Effector memory CD4-positive, alpha-beta T cell (primary cell): ENCODE results near the gene SETD6.

Experiments
- DNase-seq, 3 donors: peaks; one replicate each; pipeline ENCODE4 v3.0.0-alpha.2; 2020
- H3K27ac ChIP-seq: 2 replicates; pipeline ENCODE4 v1.7.0; 2013; ENCODE audit warnings: mild to moderate bottlenecking, low read length, moderate library complexity; ENCODE audit not compliant: insufficient read depth, poor library complexity, severe bottlenecking
- H3K27me3 ChIP-seq: replicated peaks from 2 replicates; pipeline ENCODE4 v1.7.0; 2013; ENCODE audit warnings: mild to moderate bottlenecking, low read length; ENCODE audit not compliant: insufficient read depth, control insufficient read depth, poor library complexity, severe bottlenecking
- H3K36me3 ChIP-seq: 2 replicates; pipeline ENCODE4 v1.7.0; 2013; ENCODE audit warnings: mild to moderate bottlenecking, low read length, moderate library complexity; ENCODE audit not compliant: control insufficient read depth, insufficient read depth
- H3K4me1 ChIP-seq: 2 replicates; pipeline ENCODE4 v1.7.0; 2013; ENCODE audit warnings: low read length, mild to moderate bottlenecking; ENCODE audit not compliant: control insufficient read depth, insufficient read depth, poor library complexity, severe bottlenecking
- H3K4me3 ChIP-seq: 2 replicates; pipeline ENCODE4 v1.7.0; 2013; ENCODE audit warnings: low read length, low read depth, mild to moderate bottlenecking; ENCODE audit not compliant: insufficient read depth, poor library complexity, severe bottlenecking
- H3K9me3 ChIP-seq: 2 replicates; pipeline ENCODE4 v1.7.0; 2013; ENCODE audit warnings: mild to moderate bottlenecking, low read length, moderate library complexity; ENCODE audit not compliant: control insufficient read depth

Gene SETD6

DNA sequence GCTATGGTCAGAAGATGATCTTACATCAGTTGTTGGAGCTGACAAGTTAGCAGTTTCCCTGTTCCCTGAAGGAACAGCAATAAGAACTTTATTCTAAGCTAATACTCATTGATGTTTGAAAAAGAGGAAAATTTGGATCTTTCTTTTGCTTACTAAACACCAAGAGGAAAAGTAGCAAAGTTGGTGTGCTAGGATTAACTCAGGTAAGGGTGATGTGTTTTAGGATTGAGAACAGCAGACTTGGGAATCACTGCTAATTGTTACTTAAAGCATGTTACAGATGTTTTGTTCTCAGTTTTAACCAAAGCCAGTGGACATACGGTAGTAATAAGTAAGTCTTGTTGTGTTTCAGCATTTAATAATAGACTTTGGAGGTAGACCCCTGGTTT, 3.7 kb downstream of the SETD6 start:
- Histone ChIP-seq H3K4me1 (peaks cover 5% of the 10 kb centered on the region), H3K27me3 (no peaks in the 10 kb centered on the region), H3K4me3 (no peak overlapping the region), H3K9me3 (no peaks in the 10 kb centered on the region), H3K27ac (no peak overlapping the region), H3K36me3 (peaks cover 50% of the 10 kb centered on the region)
- DNase-seq: no peak

DNA sequence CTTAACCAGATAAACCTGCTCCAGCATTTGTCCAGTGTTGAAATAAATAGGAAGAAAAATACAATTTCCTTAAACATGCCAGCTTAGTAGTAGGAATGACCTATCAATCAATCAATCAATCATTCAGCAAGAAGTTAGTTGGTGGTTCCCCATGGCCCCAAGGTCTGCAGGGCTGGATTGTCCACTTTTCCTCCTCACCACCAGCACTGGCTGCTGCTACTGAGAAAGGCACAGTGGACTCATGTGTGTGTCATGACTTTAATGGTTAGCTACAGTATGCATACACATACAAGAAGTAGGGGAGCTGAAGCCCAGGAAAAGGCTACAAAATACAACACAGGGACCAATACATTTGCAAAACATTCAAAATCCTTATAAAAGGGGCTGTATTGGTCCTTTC, 4.4 kb downstream of the SETD6 start:
- no peak for DNase-seq
- peaks cover 57% of the 10 kb centered on the region for H3K36me3 ChIP-seq
- H3K9me3 ChIP-seq: no peaks in the 10 kb centered on the region
- no peak overlapping the region for H3K4me3 ChIP-seq
- H3K4me1 ChIP-seq: peaks cover 5% of the 10 kb centered on the region
- no peak overlapping the region for H3K27ac ChIP-seq
- H3K27me3 ChIP-seq: no peaks in the 10 kb centered on the region

DNA sequence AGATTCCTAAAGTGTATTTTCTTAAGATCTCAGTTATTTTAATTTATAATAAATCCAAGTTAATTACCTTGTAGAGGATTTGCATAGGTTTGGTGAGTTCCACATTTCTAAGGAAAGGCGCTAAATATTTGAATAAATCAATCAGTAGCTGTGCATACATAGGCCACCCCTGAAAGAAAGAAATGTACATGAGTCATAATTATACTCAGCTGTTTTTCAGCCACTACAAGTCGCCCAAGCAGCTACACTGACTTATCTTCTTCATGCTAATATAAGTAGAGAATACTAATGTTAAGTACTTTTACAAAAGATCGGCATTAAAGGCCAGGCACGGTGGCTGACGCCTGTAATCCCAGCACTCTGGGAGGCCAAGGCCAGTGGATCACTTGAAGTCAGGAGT, 14.9 kb downstream of the SETD6 start:
- H3K27ac ChIP-seq: no peak overlapping the region
- H3K4me1 ChIP-seq: no peaks in the 10 kb centered on the region

DNA sequence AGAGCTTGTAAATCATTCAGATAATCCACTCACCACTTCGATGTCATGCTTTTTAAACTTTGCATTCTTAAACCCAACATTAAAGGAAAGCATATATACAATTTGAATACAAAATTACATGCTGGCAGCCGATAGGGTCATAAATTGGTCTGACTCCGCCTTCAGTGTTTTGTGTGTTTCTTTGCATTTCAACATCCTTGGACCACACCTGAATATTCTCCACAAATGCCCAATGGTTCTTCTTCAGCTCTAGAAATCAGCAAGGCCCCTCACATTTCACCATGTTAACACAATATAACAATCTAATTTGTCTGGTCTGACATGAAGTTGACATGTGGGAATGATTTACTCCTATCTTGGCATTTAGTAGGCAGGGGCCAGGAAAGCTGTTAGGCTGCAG, 17.1 kb downstream of the SETD6 start:
- no peak for DNase-seq
- Histone ChIP-seq H3K9me3 (no peaks in the 10 kb centered on the region), H3K27me3 (no peaks in the 10 kb centered on the region), H3K36me3 (peaks cover 92% of the 10 kb centered on the region), H3K4me3 (no peak overlapping the region), H3K4me1 (no peaks in the 10 kb centered on the region), H3K27ac (no peak overlapping the region)

More for the DNA sequence above, 14.9 kb downstream of the SETD6 start:
- no peak for DNase-seq
- H3K9me3 ChIP-seq: no peaks in the 10 kb centered on the region
- no peak overlapping the region for H3K4me3 ChIP-seq
- H3K36me3 ChIP-seq: peaks cover 92% of the 10 kb centered on the region
- no peaks in the 10 kb centered on the region for H3K27me3 ChIP-seq

DNA sequence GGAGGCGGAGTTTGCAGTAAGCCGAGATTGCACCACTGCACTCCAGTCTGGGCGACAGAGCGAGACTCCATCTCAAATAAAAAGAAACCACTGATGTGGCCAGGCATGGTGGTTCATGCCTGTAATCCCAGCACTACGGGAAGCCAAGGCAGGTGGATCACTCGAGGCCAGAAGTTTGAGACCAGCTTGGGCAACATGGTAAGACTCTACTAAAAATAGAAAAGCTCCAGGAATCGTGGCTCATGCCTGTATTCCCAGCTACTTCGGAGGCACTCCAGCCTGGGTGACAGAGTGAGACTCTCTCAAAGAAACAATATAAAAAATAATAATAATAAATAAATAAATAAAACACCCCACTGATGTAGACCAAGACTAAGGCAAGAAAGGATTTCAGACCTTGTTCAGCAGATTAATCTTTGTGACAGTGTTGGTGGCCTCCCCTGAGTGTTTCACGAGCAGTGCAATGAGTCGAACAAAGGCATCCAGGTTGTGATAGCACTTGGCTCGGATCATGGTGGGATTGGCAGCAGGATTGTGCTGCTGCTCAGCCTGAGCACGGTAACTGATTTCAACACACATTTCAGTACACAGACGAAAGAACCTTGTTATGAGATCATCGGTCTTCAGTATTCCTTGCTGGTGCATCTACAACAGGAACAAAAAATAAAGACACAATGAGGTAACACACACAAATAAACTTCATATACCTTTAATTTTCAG, 18.6 kb downstream of the SETD6 start:
- Histone ChIP-seq H3K27me3 (no peaks in the 10 kb centered on the region), H3K4me1 (no peaks in the 10 kb centered on the region), H3K27ac (no peak overlapping the region), H3K4me3 (no peak overlapping the region), H3K36me3 (peaks cover 94% of the 10 kb centered on the region), H3K9me3 (no peaks in the 10 kb centered on the region)
- DNase-seq: no peak

DNA sequence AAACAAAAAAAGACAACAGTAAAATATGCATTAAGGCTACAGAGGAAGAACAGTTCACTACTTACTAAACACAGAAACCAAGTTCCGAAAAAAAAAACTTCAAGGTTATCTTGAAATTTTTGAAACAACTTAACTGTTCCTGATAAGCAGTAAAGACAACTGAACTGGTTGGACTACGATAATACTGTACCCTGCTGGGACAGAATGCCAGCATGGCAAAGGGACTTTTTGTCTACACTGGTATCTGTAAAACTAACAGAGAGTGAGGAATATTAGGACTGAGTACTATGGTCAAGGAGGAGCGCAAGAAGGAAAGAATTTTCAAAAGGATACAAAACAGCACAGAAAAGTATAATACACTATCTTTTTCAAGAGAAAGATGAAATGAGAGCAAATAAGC, 19.8 kb downstream of the SETD6 start:
- Histone ChIP-seq H3K36me3 (peaks cover 94% of the 10 kb centered on the region), H3K4me3 (no peak overlapping the region), H3K4me1 (no peaks in the 10 kb centered on the region), H3K27me3 (no peaks in the 10 kb centered on the region), H3K9me3 (no peaks in the 10 kb centered on the region), H3K27ac (no peak overlapping the region)
- DNase-seq: no peak

DNA sequence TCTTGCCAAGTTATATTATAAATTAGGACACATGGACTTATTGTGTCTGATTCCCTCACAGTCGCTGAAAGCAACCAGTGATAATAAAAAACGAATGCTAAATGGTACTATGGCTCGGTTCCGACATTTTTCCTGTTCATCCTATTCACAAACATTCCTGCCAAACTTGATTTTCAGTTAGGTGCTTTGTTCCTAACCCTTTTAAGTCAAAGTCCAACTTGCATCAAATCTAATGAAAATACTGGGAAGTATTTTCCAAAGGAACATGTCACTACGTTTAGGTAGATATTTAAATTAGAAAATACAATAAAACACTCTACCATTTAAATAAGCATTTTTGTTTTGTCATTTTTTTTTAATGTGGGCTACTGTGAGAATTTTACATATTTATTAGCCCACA, 21.0 kb downstream of the SETD6 start:
- Histone ChIP-seq H3K36me3 (peaks cover 93% of the 10 kb centered on the region), H3K4me3 (no peak overlapping the region), H3K27ac (no peak overlapping the region), H3K9me3 (no peaks in the 10 kb centered on the region), H3K4me1 (no peaks in the 10 kb centered on the region), H3K27me3 (no peaks in the 10 kb centered on the region)
- DNase-seq: no peak

DNA sequence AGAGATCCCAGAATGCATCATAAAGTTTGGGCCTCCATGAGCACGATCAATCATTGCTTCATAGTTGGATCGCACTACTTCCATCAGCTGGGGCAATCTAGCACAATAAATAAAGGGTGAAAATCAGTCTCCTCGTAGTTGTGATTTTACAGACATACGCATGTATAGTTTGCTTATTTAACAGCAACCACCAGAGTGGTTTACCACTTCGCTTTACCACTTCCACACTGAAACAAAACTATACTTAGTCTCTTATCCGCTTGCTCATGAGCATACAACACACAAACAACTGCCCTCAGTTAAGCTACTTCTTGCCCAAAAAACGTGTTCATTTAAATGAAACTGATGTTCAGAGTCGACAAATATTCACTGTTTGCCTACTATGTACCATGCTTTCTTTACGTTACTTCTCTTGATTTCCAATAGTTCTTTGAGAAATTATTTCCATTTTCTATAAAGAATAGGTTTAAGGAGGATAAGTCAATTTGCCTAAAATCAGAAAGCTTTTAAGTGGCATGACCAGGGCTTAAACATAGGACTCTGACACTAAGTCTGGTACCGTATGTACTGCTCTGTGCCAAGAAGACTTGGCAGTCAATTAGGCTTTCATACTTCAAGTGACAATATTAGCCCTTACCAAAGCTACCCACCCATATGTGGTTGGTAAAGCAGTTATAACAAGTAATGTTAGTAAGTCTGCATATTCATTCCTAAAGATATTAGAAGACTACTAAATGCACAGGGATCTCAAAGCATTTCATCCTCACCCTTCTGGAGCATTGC, 22.0 kb downstream of the SETD6 start:
- Histone ChIP-seq H3K9me3 (no peaks in the 10 kb centered on the region), H3K27me3 (no peaks in the 10 kb centered on the region), H3K27ac (no peak overlapping the region), H3K4me1 (no peaks in the 10 kb centered on the region), H3K36me3 (peaks cover 93% of the 10 kb centered on the region), H3K4me3 (no peak overlapping the region)
- no peak for DNase-seq

DNA sequence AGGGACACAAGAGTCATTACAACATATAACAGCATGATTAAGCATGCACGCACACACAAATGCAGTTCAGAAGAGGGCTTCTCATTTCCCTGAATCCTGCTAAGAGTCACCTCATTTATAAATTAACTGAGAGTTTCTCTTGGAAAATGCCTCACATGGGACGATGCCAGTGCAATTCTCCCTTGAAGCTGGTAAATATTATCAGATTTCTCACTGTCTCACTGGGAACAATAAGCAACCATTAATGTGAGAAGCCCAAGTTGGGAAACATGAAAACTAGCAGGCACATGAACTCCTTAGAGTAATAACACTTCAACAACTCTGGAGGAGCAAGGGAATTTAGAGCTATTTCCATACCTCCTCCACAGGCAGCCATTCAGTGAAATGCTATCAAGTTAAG, 26.4 kb downstream of the SETD6 start:
- no peaks in the 10 kb centered on the region for H3K9me3 ChIP-seq
- no peaks in the 10 kb centered on the region for H3K27me3 ChIP-seq
- peaks cover 94% of the 10 kb centered on the region for H3K36me3 ChIP-seq
- H3K4me1 ChIP-seq: no peaks in the 10 kb centered on the region
- DNase-seq: no peak
- no peak overlapping the region for H3K27ac ChIP-seq
- H3K4me3 ChIP-seq: no peak overlapping the region

DNA sequence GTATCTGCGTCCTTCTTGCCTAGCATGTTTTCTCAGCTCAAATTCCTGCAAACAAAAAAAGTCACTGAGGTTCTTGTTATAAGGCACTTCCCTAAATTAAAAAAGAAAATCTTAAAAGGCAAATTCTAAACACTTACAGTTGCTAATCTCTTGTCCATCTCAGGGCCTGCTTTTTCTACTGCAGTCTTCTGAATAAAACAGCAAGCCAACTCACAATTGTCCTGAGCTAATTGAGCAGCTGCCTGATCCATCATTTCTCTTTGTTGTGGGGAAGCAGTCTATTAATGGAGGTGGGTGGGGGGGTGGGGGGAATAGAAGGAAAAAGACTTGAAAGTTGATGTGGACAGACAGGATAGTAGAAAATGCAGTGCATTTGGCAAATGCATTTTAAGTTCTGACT, 27.0 kb downstream of the SETD6 start:
- Histone ChIP-seq H3K4me3 (no peak overlapping the region), H3K9me3 (no peaks in the 10 kb centered on the region), H3K36me3 (peaks cover 94% of the 10 kb centered on the region), H3K27ac (no peak overlapping the region), H3K4me1 (no peaks in the 10 kb centered on the region), H3K27me3 (no peaks in the 10 kb centered on the region)
- DNase-seq: no peak
